Omental fat pad (tissue), 4 donors: ENCODE measurements around the gene EPOP. TPM values are rescaled to one million over a fixed set of nuclear protein-coding genes. Genes with fewer than 3 reads are reported as not detected.

Experiments used
- ATAC-seq: fragments of 150-250 bp; one replicate; pipeline ENCODE4 v1.9.1; 2016; ENCODE audit warnings: mild to moderate bottlenecking, moderate library complexity; ENCODE audit not compliant: low FRiP score
- DNase-seq: peaks from one replicate; pipeline ENCODE4 v3.0.0-alpha.2; 2019; ENCODE audit warnings: low spot score
- total RNA-seq, 4 donors: library from RNA; depleted of rRNA; stranded (reverse); fragments of >200 nt; gene quantifications; one replicate each; pipeline ENCODE4 v1.1.0, GENCODE V29; 2016
- TF ChIP-seq, protein P1 (sequence below), 3 donors: fragments of 450-650 bp; IDR thresholded peaks; one replicate each; pipeline ENCODE4 v1.5.1; 2016 to 2017; ENCODE audit warnings: antibody characterized with exemption in 3 of 3, mild to moderate bottlenecking in 3 of 3, moderate library complexity in 2 of 3

The EPOP gene
- total RNA-seq, 4 donors from 2014 or later = 0.38 to 5.2 (median 1.5) TPM

DNA sequence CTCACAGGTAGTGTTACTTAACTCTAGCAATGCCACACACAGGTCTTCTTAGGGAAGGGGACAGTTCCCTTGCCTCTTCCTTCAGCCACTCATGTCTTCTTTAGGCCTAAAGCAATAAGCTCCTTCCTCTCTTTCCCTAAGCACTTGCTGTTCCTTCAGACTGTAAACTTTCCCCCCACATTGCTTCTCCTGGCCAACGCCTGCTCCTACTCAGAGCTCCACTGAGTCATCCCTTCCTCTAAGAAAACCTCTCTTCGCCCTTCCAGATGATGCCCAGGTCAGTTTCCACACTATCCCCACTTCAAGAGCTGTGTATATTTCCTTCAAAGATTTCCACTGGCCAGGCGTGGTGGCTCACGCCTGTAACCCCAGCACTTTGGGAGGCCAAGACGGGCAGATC lies 12.5 kb upstream of the EPOP start:
- TF ChIP-seq, protein P1, sequence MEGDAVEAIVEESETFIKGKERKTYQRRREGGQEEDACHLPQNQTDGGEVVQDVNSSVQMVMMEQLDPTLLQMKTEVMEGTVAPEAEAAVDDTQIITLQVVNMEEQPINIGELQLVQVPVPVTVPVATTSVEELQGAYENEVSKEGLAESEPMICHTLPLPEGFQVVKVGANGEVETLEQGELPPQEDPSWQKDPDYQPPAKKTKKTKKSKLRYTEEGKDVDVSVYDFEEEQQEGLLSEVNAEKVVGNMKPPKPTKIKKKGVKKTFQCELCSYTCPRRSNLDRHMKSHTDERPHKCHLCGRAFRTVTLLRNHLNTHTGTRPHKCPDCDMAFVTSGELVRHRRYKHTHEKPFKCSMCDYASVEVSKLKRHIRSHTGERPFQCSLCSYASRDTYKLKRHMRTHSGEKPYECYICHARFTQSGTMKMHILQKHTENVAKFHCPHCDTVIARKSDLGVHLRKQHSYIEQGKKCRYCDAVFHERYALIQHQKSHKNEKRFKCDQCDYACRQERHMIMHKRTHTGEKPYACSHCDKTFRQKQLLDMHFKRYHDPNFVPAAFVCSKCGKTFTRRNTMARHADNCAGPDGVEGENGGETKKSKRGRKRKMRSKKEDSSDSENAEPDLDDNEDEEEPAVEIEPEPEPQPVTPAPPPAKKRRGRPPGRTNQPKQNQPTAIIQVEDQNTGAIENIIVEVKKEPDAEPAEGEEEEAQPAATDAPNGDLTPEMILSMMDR (IDR thresholded peaks at IDR 0.05) = no peak
- no peak for DNase-seq
- no peak for ATAC-seq

DNA sequence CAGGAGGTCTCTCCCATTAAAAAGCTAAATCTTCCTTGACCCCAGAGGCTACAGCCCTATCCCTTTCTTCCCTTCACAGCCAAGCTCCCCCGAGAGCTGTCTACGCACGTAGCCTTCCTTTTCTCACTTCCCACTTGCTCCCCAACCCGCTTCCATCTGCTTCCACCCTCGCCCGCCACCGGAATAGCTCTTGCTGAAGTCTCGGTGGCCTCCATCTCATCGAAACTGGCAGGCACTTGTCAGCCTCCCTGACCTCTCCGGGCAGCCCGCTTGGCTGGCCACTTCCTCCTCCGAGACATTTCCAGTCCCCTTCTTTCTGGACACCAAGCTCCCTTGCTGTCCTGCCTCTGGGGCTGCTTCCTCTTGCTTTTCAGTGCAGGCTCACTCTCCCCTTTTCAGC lies 10.7 kb upstream of the EPOP start:
- TF ChIP-seq, protein P1 (IDR thresholded peaks at IDR 0.05) = no peak

DNA sequence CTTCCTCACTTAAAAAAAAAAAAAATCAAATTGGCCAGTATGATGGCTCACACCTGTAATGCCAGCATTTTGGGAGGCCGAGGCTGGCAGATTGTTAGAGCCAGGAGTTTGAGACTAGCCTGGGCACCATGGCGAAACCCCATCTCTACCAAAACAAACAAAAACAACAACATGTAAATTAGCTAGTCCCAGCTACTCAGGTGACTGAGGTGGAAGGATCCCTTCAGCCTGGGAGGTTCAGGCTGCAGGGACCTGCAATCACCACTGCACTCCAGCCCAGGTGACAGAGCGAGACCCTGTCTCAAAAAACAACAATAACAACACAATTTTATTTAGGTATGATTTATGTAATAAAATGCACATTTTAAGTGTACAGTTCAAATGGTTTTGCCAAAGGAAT lies 6.3 kb upstream of the EPOP start:
- ATAC-seq = no peak
- TF ChIP-seq, protein P1 (IDR thresholded peaks at IDR 0.05) = no peak

More for the DNA sequence above, 10.7 kb upstream of the EPOP start:
- DNase-seq (no peak), ATAC-seq (peak; percentile 48)

DNA sequence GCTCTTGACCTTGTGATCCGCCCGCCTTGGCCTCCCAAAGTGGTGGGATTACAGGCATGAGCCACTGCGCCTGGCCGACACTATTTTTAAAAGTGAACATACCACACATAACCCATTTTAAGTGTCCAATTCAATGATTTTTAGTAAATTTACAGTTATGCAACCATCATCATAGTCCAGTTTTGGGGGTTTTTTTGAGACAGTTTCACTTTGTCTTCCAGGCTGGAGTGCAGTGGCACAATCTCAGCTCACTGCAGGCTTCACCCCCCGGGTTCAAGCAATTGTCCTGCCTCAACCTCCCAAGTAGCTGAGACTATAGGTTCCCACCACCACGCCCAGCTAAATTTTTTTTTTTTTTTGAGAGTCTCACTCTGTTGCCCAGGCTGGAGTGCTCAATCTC lies 3.1 kb upstream of the EPOP start:
- no peak for DNase-seq
- no peak for ATAC-seq
- TF ChIP-seq, protein P1 (IDR thresholded peaks at IDR 0.05) = no peak

More for the DNA sequence above, 6.3 kb upstream of the EPOP start:
- no peak for DNase-seq

DNA sequence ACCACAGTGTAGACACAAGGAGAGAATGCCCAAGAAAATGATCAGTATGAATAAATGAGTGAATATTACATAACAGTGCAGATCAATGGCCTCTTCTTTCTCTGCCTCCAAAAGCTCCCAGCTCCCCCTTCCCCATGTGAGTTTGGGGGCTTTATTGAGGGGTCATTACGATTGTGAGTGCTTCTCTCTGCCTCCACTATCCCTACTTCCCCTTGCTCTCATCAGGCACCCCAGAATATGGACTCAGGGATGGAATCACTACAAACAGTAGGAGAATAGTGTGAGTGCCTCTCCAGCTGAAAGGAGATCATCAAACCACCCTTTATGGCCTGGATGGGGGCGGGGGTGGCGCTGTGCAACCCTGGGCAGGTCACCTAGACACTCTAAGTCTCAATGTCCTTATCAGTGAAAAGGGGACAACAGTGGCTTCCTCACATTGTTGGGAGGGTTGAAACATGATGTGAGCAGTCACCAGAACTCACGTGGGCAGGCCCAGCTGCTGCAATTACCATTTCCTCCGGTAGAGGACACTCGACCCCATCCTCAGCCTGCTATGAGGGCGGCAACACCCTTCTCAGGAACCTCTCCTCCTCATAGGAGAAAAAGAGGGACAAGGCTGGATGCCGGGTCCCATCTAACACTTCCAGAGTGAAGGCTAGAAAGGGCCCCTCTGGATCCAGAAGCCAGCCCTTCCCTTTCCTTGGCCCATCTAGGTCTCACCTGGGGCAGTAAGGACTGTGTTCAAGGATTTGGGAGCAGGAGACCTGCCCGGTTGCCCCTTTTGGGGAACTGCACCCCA lies 2.1 kb upstream of the EPOP start:
- DNase-seq (peak; percentile 89), ATAC-seq (peak; percentile 71)
- TF ChIP-seq, protein P1 (IDR thresholded peaks at IDR 0.05) = peak in 2 of 3 donors; percentile 87 to 97

DNA sequence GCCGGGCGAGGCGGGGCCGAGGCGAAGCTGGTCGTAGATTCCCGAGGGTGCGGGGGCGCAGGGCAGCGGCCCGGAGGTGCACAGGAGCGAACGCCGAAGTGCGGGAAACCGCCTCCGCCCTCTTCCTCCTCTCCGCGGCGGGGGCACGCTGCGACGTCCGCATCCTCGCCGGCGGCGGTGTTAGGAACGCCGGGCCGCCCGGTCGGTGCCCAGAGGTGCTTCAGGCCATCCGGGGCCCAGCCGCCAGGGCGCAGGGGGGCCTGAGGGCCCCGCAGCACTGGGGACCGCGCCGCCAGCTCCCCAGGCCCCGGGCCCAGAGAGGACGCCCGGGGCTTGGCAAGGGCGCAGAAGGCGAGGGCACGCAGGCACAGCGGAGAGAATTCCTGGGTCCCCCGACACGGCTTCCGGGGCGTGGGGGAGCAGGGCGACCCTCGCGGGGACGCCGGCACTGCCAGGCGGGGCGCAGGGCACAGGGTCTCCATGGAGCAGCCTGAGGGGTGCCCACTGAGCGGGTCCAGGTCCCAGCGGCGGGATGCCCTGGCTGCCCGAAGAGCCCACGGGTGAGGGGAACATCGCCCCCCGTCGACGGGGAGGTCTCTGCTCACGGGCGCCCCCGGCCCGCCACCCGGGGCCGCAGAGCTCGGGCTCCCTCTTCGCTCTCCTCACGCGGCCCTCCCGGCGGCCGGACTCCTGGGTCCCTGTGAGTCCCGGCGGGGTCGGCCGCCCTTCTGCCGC lies 576 bp downstream of the EPOP start:
- no peak for DNase-seq
- ATAC-seq = peak; percentile 16
- TF ChIP-seq, protein P1 (IDR thresholded peaks at IDR 0.05) = no peak
